HepG2 (cell line): Measurements from ENCODE around the gene UBE3B. TPM values are rescaled to one million over a fixed set of nuclear protein-coding genes. Genes with fewer than 3 reads are reported as not detected.
A peak's percentile ranks its signal among the peaks of the same experiment; 100 is the strongest.

Source experiments
- AGO1 ChIP-seq: fragments of 200-400 bp; formaldehyde crosslinking; IDR thresholded peaks from 2 replicates; pipeline ENCODE4 v1.6.1; 2017; ENCODE audit warnings: mild to moderate bottlenecking, low read depth, low read length, moderate library complexity; ENCODE audit not compliant: poor library complexity, severe bottlenecking
- ATF6 ChIP-seq: sonication (generic); formaldehyde crosslinking; conservative IDR thresholded peaks from 2 replicates; pipeline ENCODE4 v1.4.0; 2020; ENCODE audit warnings: missing genetic modification reagents
- ETS1 ChIP-seq: sonication (generic); formaldehyde crosslinking; IDR thresholded peaks from 2 replicates; pipeline ENCODE4 v1.4.0; 2020; ENCODE audit warnings: missing genetic modification reagents
- GRHL1 ChIP-seq: sonication (generic); formaldehyde crosslinking; conservative IDR thresholded peaks from 2 replicates; pipeline ENCODE4 v1.8.0; 2022; ENCODE audit warnings: missing genetic modification reagents
- HNRNPLL ChIP-seq: fragments of 200-400 bp; formaldehyde crosslinking; IDR thresholded peaks from 2 replicates; pipeline ENCODE4 v1.6.1; 2017; ENCODE audit warnings: mild to moderate bottlenecking, low read depth, low read length; ENCODE audit not compliant: poor library complexity, severe bottlenecking
- KLF13 ChIP-seq: sonication (generic); formaldehyde crosslinking; IDR thresholded peaks from 2 replicates; pipeline ENCODE4 v1.4.0; 2020; ENCODE audit warnings: mild to moderate bottlenecking, missing genetic modification reagents
- MZF1 ChIP-seq: sonication (generic); formaldehyde crosslinking; IDR thresholded peaks from 2 replicates; pipeline ENCODE4 v1.8.1; 2023; ENCODE audit warnings: mild to moderate bottlenecking, missing genetic modification reagents, borderline replicate concordance
- NCOA5 ChIP-seq: sonication (generic); formaldehyde crosslinking; IDR thresholded peaks from 2 replicates; pipeline ENCODE4 v1.4.0; 2020; ENCODE audit warnings: missing genetic modification reagents
- PITX1 ChIP-seq: sonication (generic); formaldehyde crosslinking; IDR thresholded peaks from 2 replicates; pipeline ENCODE4 v1.5.1; 2020; ENCODE audit warnings: mild to moderate bottlenecking, missing genetic modification reagents
- SIX1 ChIP-seq: sonication (generic); formaldehyde crosslinking; IDR thresholded peaks from 2 replicates; pipeline ENCODE4 v1.4.0; 2020; ENCODE audit warnings: missing genetic modification reagents, borderline replicate concordance
- STAG1 ChIP-seq: sonication (generic); formaldehyde crosslinking; IDR thresholded peaks from 2 replicates; pipeline ENCODE4 v1.4.0; 2020; ENCODE audit warnings: missing genetic modification reagents
- TGIF2 ChIP-seq: IDR thresholded peaks from 2 replicates; pipeline ENCODE4 v1.6.1; 2016; ENCODE audit warnings: control low read depth, missing compliant biosample characterization
- THYN1 ChIP-seq: sonication (generic); formaldehyde crosslinking; IDR thresholded peaks from 2 replicates; pipeline ENCODE4 v1.8.1; 2023; ENCODE audit warnings: low read depth, mild to moderate bottlenecking, moderate library complexity, missing genetic modification reagents, borderline replicate concordance
- TIGD3 ChIP-seq: sonication (generic); formaldehyde crosslinking; IDR thresholded peaks from 2 replicates; pipeline ENCODE4 v1.5.1; 2020; ENCODE audit warnings: mild to moderate bottlenecking, missing genetic modification reagents, borderline replicate concordance
- ZBTB1 ChIP-seq: sonication (generic); formaldehyde crosslinking; IDR thresholded peaks from 2 replicates; pipeline ENCODE4 v1.4.0; 2020; ENCODE audit warnings: missing genetic modification reagents, borderline replicate concordance
- ZNF17 ChIP-seq: sonication (generic); formaldehyde crosslinking; IDR thresholded peaks from 2 replicates; pipeline ENCODE4 v1.5.0; 2020; ENCODE audit warnings: mild to moderate bottlenecking, missing genetic modification reagents
- ZNF263 ChIP-seq: sonication (generic); formaldehyde crosslinking; IDR thresholded peaks from 2 replicates; pipeline ENCODE4 v1.4.0; 2020; ENCODE audit warnings: missing genetic modification reagents
- ZNF292 ChIP-seq: sonication (generic); formaldehyde crosslinking; IDR thresholded peaks from 2 replicates; pipeline ENCODE4 v1.8.1; 2022; ENCODE audit warnings: mild to moderate bottlenecking, low read depth, missing genetic modification reagents, borderline replicate concordance
- ZNF296 ChIP-seq: sonication (generic); formaldehyde crosslinking; conservative IDR thresholded peaks from 2 replicates; pipeline ENCODE4 v1.5.0; 2020; ENCODE audit warnings: mild to moderate bottlenecking, missing genetic modification reagents
- ZNF614 ChIP-seq: IDR thresholded peaks from 2 replicates; pipeline ENCODE4 v1.6.1; 2018; ENCODE audit warnings: missing biosample characterization, missing genetic modification reagents, inconsistent platforms, borderline replicate concordance
- ZNF660 ChIP-seq: sonication (generic); formaldehyde crosslinking; IDR thresholded peaks from 2 replicates; pipeline ENCODE4 v1.5.1; 2020; ENCODE audit warnings: mild to moderate bottlenecking, low read depth, missing genetic modification reagents, borderline replicate concordance
- ZNF788 ChIP-seq: sonication (generic); formaldehyde crosslinking; IDR thresholded peaks from 2 replicates; pipeline ENCODE4 v1.5.0; 2020; ENCODE audit warnings: mild to moderate bottlenecking, missing genetic modification reagents, borderline replicate concordance
- polyA plus RNA-seq, 8 experiments: library from polyadenylated mRNA; depleted of rRNA in 3 of 8; stranded (reverse) in 7 of 8; unstranded in 1 of 8; fragments of >200 nt; fragmentation: Illumina TruSeq in 4 of 8; extraction: Trizol in 4 of 8; gene quantifications; 2 replicates each; pipeline versions ENCODE4 v1.2.1 to v1.2.3, GENCODE V29; 2011 to 2016; ENCODE audit warnings: low read depth in 4 of 8, missing spikeins in 1 of 8, mixed read lengths in 1 of 8; ENCODE audit not compliant: insufficient read depth in 1 of 8
- total RNA-seq, 5 experiments: library from RNA; depleted of rRNA; stranded (reverse); fragments of >200 nt; fragmentation: Illumina TruSeq; extraction: Trizol; gene quantifications; 2 replicates each; pipeline ENCODE4 v1.2.3, GENCODE V29; 2016; ENCODE audit warnings: low read depth in 1 of 5

UBE3B gene
- total and polyA plus RNA-seq, 2 of the 13 experiments (the other 11 are each of a cell fraction or from before 2014, with no cell fraction given), result 22.7 to 25.3 TPM

GRCh38 chr12:109573029-109573913, 95.8 kb downstream of the UBE3B start, which contains the start of the genes MMAB and MVK (continued):
- TF ChIP-seq ZNF296 (CRISPR knock-in tag) (no peak; the same call in 1 of the 2 replicates), ZNF292 (CRISPR knock-in tag) (0 out of 2 replicates have a peak, but pooled peaks have one; percentile 24), TIGD3 (CRISPR knock-in tag) (0 out of 2 replicates have a peak, but pooled peaks have one; percentile 56), ATF6 (CRISPR knock-in tag) (no peak), THYN1 (CRISPR knock-in tag) (no peak), MZF1 (CRISPR knock-in tag) (peak; percentile 75; the same call in 1 of the 2 replicates), ZBTB1 (no peak), ZNF788 (peak; percentile 93; the same call in 1 of the 2 replicates), ZNF263 (peak; percentile 25; the same call in 1 of the 2 replicates), GRHL1 (CRISPR knock-in tag) (no peak), ZNF614 (peak; percentile 86; the same call in 1 of the 2 replicates), NCOA5 (no peak), STAG1 (0 out of 2 replicates have a peak, but pooled peaks have one; percentile 4), SIX1 (CRISPR knock-in tag) (no peak), ETS1 (no peak), HNRNPLL (peak; percentile 62), ZNF660 (peak; percentile 80; the same call in 1 of the 2 replicates), KLF13 (no peak), AGO1 (peak; percentile 64), PITX1 (peak; percentile 66; the same call in 1 of the 2 replicates), TGIF2 (CRISPR knock-in tag) (peak; percentile 93), ZNF17 (CRISPR knock-in tag) (no peak)
